A204.1 (cell line): Measurements from ENCODE around the gene YBX3.

ENCODE experiments used
- FAIRE-seq: peaks from 2 replicates; lab custom pipeline; 2012; peaks lifted over from hg19 to GRCh38; lab: Jason Lieb, UNC

Gene YBX3

DNA sequence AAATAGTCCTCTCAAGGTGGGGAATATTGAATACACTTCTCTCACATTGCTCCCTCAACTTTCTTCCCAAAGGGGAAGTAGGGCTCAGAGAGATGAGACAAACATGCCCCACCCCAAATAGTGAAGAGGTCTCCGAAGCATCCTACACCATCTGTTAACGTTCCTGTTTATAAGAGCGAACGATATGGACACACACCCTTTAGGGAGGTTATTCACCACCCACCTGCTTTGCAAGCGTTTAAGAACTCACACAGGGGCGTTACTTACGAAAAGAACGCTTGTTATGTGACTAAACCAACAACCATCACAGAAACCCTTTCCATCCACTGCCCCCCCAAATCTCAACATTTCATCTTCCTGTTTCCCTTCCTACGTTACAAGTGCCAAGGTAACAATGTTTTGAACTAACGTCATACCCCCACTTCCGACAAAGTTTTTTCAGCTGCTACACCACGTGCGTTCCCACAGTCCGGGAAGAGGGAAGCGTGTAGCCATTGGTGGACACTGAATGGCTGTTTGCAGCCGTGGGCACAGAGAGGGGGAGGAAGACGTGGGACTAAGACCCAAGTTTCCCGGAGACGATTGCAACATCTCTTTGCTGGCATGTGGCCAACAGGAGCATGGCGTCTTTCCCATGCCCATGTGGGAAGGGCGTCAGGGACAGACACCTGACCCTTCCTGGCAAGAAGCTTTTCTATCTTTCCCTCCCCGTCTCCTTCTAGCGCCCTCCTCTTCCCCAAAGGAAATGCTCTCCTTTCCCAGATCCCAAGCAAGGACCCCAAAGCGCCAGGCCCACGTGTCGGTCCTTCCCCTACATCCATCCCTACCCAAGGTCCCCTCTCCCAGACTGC, 1.2 kb downstream of the YBX3 start:
- FAIRE-seq: peak; percentile 6

DNA sequence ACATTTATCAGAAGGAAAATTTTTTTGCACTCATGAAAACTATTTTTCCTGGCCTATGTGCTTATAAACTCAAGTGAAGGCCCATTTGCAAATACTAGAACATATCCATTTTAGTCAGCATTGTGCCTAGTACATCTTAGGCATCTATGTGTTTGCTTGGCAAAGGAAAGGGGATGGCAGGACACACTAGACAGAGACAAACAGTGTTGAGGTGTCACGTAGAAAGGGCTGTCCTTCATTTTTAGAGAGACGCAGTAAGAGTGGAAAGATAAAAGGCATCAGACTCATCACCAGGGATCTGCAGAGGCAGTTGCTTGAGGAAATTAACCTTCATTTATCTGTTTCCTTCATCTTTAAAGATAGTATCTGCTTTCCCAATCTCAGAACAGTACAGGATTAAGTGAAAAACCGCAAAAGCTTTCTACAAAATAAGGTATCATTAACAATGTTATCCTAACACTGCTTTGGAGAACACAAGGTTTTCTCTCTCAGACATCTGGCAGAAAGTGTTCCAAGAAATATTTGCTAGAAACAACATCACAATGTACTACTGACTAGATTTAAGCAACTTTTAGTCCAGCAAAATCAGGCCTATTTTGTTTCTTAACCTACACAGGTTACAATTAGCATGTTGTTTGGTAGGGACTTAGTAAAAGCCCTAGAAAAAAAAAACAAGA, 2.0 kb downstream of the YBX3 start:
- no peak for FAIRE-seq

DNA sequence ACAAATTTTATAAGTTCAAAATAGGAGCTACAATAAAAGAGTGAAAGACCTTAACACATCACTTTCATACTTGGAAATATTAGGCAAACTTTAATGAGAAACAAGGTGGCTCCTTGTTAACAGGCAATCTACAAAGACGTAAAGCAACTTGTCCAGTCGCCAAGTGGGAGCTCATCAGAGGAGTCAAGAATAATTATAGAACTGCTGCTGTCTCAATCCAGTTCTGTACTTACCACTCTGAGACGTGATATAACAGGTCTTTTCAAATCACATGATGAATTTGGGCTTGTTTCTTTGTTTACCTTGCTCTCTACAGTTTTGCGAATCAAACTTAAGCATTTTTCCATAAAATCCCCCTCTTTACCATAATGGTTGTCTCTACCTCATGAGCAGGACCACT, 3.6 kb downstream of the YBX3 start:
- FAIRE-seq: no peak

DNA sequence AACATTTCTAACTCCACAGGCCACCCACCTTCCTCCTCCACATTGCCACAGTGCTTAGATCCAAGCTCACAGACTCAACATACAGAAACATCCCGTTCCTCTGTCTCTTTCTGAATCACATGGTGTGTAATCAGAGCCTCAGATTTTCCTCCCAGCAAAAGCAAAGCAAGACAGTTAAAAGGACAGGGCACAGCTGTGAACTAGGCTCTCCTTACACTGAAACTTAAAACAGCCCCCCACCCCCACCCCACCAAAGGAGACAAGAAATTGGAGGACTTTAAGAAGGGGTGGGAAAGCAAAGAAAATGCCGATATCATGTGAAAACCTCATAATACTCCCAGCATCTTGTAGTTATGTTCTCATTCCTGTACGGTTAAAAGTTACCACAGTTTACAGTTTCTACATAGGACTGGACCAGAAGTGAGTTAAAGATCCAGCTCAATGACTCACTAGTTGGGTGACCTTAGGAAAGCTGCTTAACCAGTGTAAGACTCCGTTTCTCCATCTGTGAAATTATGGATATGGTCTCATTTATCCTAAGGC, 4.8 kb downstream of the YBX3 start:
- FAIRE-seq: no peak

DNA sequence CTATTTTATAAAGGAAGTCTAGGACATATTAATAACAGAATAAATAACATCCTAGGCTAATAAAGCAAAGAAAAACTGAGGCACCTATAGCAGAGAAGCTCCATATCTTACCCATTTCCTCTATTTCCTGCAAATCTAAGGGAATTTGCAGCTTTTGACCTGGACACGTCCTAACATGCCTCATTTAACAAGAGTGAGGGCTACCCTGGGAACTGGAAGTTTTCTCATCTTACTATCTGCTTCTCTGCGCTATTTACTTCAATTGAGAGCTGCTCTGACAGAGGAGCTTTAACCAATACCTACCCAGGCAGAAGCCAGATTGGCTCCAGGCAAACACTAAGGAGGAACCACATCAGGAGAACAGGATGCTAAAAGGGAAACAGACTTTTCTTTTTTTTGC, 5.7 kb downstream of the YBX3 start:
- no peak for FAIRE-seq

DNA sequence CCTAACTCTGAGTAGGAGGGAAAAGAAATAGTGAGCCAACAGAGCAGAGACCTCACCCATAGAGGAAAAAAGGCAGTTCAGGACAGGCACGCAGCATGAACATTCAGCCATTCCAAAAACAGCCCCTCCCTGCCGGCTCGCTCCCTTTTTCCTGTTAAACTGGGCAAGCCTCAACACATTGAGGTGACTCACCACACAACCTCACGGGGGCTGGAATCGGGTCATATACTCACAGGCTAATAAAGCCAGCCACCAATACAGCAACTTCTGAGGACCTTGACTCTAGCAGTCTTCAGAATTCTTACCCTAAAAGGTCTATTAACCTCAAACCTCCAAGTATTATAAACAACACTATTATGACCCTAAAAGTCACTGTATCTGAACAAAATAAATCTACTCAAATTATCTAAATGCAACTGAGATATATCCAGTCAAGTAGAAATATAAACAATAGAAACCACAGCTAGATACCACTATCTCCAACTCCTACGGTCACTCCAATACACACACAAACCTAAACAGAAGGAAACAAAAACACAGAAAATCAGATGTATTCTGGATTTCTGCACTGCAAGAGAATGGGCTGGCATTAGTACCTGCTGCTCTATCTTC, 6.3 kb downstream of the YBX3 start:
- FAIRE-seq: no peak

DNA sequence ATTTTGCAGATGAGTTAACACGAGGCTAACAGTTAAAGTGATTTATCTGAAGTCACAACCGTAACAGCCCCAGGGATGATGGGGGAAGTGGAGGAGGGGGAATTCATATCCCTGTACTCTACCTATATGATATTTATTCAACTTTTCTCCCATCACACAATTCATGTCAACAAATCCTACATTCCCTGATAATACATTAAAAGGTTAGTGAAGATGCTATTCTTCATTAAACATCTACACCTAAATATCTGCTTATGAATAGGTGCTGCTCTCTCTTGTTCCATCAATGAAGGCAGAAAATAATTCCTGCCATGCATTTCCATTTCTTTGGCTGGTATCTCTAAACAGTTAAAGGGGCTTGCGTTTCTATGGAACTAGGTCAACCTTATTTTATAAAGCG, 6.8 kb downstream of the YBX3 start:
- no peak for FAIRE-seq

DNA sequence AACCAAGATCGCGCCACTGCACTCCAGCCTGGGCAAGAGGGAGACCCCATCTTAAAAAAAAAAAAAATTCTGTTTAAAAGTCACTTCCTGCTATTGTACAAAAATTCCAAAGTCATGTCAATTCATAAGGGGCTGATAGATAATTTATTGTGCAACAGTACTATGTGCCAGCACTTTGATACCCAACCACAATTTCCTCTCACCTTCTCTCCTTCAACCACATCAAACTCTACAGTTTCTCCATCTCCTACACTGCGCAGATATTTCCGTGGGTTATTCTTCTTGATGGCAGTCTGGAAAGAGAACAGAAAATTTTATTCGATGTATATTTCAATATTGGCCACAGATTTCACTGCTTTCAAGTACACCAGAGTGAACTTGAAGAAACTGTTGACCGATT, 7.6 kb downstream of the YBX3 start:
- no peak for FAIRE-seq

DNA sequence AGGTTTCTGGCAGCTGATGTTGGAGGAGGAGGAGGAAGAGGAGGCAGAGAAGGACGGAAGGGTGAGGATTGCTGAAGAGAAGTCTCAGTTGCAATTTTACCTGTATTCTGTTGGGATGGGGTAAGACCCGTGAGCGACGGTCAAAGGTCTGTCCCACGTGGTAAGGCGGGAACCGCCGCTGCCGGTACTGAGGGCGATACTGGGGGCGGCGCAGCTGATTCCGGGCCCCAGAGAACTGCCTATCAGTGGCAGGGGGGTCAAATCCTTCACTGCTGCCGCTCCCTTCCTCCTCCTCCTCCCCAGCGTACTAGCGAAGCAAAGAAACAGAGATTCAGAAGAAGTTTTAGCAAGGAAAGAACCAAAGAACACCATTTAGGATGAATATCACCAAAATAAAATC, 13.3 kb downstream of the YBX3 start:
- FAIRE-seq: no peak

DNA sequence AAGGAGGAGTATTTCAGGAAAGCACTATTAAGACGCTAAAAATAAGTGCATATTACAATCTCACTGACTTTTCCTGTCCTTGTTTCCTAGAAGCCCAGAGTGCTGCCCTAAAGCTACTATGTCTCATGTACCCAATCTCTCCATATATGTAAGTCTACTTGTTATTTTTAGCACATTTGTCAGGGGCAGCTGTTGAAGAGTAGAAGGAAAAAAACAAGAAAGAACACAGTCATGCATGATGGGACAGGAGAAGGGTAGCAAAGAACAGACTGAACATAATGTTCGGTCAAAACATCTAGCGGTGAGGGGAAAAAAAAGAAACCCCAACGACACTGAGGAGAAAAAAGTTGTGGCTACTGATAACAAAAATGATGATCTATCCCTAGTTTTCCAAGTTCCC, 14.3 kb downstream of the YBX3 start:
- no peak for FAIRE-seq

DNA sequence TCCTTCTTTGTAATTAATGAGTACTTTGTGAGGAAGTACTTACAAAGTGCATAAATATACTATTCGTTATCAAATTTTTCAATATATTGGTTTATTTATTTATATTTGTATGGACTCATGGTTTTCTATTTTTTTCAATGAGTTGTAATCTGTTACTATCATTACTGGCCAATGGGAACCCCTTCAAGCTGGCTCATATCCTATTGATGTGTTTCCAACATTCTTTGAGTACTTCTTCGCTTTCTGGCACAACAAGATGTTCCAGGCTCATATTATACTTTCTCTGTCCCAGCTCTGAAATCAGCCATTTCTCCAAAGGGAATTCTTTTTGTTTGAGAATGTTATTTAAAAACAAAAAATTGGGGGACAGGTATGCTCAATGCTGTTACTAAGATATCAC, 17.5 kb downstream of the YBX3 start:
- FAIRE-seq: no peak

DNA sequence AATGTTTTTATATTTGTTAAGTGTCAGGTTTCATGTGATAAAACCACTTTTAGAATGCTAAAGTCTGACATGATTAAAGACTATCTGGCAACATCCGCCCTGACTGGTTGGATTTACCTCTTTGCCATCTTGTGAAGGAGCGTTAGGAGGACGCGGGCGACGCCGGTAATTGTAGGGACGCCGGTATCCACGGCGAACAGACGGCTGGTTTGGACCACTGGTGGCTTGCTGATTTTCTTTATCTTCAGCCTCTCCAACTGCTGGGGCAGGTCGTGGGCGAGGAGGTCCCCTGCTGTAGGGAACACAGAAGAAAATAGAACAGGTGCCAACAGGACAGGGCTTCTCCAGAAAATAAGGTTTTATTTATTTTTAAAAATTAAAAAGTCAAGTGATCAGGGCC, 21.3 kb downstream of the YBX3 start:
- FAIRE-seq: no peak

DNA sequence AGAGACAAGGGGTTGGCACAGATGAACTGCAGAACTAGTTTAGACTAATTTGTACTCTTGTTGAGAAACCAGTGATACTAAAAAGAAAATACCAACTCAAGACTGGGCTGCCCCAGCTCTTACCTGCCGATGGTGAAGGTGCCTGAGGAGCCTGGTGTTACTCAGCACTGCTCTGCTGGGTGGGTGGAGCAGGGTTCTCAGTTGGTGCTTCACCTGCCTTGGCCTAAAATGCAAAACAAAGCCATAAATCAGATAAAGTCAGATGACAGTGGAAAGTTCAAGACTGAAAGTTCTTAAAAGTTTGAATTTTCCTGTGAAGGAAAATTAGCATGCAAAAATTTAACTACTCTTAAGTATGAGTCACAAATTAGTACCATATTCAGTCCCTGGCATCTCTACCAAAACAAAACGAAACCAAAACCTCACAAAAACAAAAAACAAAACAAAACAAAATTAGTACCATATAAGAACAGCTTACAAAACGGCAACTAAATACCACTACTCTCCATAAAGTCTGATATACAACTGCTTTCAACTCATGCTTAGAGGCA, 21.9 kb downstream of the YBX3 start:
- FAIRE-seq: no peak

DNA sequence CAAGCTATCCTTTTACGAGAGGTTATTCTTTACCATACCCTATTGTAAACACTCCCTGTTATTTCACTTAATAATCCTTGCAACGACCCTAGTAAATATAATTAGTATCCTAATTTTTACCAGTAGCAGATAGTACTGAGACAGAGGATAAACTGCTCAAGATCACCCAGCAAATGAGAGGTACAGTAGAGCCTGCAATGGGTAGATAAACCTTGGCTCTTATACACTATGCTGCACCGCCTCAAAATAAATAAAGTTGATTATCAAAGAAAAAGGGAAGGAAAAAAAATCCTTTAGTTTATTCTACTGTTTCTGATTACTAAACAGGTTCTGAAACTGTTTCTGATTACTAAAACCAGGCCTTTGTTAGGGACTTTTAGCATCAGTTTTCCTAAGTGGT, 22.5 kb downstream of the YBX3 start:
- no peak for FAIRE-seq

DNA sequence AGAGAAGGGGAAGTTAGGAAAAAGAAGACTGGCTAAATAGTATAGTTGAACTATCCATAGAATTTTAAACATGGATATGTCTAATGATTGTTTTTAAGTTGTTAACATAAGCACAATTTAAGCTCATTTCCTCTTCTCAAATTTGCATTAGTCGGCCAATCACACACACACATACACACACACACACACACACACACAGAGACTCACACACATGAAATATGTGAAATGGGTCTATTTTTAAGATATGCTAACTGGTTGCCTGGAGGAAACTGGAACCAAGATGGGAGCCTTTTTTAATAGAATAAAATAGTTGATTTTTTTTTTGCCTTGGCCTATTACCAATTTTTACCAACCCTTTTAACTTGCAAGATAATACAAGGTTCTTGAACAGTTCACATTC, 25.3 kb downstream of the YBX3 start:
- FAIRE-seq: no peak

DNA sequence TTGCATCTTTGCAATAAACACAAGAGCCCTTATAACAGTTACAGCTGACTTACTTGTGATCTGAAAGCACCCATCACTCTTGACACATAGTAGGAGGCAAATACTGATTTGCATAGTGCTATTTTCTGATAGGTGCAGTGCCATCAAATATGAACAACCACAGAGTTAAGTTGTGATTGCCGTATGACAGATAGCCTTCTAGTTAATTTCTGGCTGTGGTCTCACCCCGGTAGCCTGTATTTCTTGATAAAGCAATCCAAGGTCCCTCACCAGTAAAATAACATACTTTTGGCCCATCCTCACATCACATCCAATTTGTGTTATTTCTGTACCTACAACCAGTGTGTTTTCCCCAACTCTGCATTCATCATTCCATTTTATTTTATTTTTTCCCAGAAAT, 26.0 kb downstream of the YBX3 start:
- FAIRE-seq: no peak

DNA sequence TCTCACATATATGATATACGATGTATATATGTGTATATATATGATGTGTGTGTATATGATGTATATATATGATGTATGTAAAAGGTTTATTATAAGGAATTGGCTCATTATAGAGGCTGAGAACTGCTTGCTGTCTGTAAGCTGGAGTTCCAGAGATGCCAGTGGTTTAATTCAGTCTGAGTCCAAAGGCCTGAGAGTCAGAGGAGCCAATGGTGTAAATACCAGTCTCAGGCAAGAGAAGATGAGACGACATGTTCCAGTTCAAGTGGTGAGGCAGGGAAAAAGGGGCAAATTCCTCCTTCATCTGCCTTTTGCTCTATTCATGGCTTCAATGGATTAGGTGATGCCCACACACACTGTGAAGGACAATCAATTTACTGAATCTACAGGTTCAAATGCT, 32.2 kb downstream of the YBX3 start:
- no peak for FAIRE-seq

DNA sequence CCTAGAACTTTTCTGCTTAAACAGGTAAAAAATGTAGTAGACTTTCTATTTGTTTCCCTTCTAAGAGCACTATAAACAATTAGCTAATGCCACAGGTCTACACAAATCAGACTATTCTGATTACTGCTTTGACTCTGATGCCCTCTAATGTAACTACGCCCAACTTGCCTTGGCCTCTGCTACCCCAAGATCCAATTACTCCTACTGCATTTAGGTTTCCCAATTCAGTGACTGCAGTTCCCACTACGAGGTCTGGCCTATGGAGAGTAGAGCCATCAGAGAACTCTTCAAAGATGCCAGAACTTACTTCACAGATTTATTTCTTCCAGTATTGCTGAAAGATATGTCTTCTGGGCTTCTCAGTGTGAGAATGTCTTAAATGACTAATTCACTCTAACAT, 34.0 kb downstream of the YBX3 start:
- no peak for FAIRE-seq

DNA sequence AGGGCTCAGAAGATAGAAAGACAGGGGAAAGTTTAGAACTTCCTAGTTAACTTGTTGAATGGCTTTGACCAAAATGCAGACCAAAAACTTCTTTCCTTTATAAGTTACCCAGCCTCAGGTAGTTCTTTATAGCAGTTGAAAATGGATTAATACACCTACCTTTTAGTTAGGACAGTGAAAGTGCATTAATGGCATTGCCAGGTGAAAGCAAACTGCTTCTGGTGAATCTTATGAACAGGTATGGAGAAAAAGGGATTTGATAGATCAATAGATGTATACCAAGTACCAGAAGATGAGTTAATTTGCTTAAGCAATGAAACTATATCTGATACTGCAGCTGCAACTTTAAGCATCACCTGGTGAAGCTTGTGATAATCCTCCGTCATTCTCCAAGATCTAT, 35.1 kb downstream of the YBX3 start:
- no peak for FAIRE-seq

DNA sequence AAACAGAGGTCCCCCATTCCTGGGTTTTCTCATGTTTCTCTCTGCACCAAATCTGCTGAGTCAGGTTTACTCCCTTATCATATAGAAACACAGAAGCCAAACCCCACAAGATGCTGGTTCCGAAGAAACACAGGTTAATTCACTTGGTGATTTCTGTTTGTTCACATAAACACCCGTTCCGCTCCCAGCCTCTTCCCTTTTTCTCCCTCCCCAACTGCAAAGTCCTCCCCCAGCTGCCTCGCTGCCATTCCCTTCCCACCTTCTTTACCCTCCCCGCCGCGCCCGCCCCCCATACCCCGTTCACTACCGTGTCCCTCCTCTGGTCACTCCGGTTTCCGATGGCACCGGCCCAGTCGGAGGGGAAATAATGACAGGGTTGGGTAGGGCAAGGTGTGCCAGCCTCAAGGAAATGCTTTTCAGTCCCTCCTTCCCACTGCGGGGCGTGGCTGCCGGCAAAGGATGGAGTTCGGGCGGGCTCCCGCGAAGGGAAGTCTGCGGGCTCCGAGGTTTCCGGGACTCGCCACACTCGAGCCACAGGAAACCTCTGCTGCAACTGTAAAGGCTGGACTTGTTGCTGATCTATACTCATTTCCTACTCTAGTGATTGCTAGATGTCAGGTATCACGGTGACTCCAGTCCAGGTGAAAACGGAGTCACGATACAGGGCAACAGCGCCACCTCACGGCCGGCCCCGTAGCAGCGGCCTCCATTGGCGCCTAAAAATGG, 49.3 kb downstream of the YBX3 start, which contains the start of gene STYK1:
Gene STYK1 (minus strand): TSS at position 394 of the 726 bp plus-strand sequence. CDS start 39,434 bp downstream, outside the sequence.
- FAIRE-seq: no peak

DNA sequence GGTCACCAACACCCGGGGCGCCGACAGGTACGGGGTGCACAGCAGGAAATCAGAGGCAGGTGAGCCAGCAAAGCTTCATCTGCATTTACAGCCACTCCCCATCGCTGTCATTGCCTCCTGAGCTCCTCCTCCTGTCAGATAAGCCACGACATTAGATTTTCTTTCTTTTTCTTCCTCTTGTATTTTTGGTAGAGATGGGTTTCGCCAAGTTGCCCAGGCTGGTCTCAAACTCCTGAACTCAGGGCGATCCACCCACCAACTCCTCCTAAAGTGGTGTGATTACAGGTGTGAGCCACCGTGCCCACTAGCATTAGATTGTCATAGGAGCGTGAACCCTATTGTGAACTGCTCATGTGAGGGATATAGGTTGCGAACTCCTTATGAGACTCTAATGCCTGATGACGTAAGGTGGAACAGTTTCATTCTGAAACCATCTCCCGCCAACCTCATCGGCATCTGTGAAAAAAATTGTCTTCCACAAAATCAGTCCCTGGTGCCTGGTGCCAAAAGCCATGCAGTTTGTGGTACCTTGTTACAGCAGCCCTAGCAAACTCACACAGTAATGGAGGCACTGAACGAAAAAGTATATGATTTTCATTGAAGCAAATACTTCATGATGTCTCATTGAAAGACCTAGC, 50.8 kb downstream of the YBX3 start:
- no peak for FAIRE-seq

DNA sequence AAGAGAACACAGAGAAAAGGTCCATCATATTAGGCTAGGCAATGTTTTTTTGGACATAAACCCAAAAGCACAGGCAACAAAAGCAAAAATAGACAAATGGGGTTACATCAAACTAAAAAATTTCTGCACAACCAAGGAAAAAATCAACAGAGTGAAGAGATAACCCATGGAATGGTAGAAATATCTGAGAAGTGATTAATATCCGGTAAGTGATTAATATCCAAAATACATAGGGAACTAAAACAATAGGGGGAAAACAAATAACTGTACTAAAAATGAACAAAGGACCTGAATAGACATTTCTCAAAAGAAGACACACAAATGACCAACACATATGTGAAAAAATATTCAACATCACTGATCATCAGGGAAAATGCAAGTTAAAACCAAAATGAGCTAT, 53.6 kb downstream of the YBX3 start:
- FAIRE-seq: no peak
